NCI-H82 treated with DMSO at 0.1 percent for 48 hours (cell line): ENCODE data around the gene TYW1B.
A peak's percentile ranks its signal among the peaks of the same experiment; 100 is the strongest.
"Not testable (repeated sequence)": the region's sequence is repeated elsewhere in the genome, so short reads cannot be mapped to it uniquely, and the experiment has no call there.

Source experiments
- DNase-seq: peaks from one replicate; lab custom pipeline; 2025; ENCODE audit not compliant: unreplicated experiment; lab: John Stamatoyannopoulos, UW

Gene TYW1B

DNA sequence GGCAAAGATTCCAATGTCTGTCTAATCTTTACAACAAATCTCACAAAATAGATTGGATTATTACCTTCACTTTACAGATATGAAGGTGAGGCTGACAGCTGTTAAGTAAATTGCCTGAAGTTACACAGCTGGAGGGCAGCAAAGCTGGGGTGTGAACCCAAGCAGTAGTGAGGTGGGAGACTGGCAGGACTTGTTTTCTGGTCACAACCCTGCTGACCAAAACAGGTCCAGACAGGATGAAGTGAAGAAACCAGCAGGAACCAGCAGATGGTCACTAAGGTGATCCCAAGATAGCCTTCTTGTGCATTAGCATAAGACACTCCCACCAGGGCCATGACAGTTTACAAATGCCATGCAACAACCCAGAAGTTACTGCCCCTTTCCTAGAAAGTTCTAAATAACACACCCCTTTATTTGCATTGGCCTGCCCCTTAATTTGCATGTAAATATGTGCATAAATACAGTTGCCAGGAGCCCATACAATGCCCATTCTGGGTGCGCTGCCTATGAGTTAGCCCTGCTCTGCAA, 195.2 kb downstream of the TYW1B start:
- DNase-seq, result peak; percentile 25

DNA sequence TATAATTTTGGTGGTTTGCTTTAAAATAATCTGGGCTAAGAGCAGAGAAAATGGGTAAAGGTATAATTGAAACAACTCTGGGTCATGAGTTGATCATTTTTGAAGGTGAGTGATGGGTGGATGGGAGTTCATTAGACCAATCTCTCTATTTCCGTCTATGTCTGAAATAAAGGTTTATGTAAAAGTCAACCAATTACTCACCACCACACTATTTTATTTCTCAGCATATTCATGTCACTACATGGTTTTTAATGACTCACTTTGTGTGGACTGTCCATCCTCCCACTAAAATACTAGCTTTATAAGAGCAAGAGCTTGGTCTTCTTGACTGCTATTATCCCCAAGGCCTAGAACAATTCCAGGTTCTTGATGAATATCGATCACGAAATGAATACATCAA, 199.6 kb downstream of the TYW1B start:
- DNase-seq, result not testable (repeated sequence)

DNA sequence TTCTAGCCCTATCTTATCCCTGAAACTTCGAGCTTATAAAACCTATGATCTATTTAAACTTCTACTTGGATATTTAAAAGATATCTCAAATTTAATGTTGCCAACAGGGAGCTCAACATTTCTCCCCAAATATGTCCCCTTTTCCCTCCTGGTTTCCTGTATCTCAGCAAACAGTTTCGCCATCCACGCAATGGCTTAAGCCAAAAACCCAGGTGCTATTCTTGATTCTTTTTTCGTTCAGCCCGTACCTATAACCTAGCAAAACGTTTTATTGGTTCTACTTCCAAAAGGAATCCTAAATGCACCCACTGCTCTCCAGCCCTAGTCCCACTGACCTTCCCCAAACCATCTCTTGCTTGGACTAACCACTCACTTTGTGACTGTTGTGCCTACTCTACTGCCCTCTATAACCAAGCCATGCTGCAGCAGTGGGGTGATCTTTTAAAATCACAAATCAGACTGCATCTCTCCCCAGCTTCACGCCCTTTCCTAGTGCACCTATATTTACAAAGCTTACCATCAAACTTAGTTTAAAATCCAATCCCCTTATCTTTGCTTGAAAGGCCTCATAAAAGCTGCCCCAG, 201.5 kb downstream of the TYW1B start:
- not testable (repeated sequence) for DNase-seq

DNA sequence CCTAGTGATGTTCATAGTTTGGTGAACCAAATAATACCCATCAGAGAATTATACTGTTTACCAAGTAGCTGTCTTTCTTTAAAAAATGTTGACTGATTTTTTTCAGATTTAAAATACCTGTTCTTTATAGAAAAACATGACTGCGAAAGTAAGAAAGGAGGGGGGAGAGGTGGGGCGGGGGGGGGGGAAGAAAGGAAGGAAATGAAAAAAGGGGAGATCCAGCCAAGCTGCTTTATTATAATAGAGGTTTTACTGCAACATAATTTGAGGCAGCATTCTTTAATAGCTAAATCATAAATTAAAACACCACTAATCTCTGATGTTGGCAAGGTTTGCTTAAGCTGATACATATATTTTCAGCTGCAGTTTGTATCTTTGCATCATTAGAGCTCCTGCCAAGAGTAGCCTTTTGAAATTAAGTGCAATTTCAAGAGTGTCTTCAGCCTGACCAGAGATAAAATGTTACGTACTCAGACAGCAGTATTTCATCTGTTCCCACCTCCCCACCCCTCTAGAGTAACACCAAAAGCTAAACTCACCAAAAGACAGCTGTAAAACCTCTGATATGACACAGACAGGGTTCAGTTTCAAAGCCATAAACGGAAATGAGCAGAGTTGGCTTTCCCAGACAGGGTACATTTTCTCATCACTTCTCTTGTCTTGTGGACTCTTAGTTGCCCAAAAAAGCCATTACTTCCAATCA, 202.1 kb downstream of the TYW1B start:
- DNase-seq, result not testable (repeated sequence)

DNA sequence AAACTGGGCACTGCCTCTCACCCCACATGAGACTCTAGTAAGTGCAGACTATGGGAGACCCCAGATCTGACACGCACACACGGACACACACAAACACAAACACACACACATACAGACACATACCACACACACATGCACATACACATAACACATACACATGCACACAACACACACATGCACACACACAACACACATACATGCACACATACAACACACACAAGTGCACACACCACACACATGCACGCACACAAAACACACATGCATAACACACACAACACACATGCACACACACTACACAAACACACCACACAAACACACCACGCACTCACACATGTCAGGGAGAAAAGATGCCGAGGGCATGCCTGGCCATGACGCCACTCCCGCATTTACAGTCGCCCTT, 205.5 kb downstream of the TYW1B start:
- no peak for DNase-seq

DNA sequence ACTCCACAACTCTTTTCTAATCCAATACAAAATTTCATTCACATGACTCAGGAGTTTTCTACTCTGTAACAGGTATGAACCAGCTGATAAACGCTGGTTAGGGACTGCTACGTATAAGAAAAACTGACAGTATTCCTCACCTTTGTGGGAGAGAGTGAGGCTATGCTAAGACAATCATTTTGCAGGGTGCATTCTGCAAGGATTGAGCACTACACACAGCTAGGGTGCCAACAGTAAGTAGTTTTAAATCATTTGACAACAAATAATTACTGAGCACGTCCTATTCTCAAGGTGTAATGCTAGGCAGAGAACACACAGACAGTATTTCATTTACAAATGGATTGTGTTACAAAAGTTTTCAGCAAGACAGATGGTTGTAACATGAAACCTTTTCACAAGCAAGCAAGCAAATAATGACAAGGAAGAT, 206.2 kb downstream of the TYW1B start:
- DNase-seq, result not testable (repeated sequence)

DNA sequence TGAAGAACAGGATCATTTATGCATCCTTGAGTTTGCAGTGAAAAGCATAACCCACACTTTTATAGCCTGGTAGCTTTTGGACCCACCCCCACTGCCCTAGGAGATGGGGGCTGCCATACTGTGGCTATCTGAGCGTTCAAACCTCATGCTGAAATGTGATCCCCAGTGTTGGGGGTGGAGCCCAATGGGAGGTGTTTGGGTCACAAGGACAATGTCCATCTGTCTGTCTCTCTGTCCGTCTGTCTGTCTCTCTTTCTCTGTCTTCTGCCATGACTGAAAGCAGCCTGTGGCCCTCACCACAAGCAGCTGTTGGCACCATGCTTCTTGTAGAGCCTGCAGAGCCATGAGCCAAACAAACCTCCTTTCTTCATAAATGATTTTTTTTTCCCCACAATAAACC, 207.1 kb downstream of the TYW1B start:
- DNase-seq, result not testable (repeated sequence)

DNA sequence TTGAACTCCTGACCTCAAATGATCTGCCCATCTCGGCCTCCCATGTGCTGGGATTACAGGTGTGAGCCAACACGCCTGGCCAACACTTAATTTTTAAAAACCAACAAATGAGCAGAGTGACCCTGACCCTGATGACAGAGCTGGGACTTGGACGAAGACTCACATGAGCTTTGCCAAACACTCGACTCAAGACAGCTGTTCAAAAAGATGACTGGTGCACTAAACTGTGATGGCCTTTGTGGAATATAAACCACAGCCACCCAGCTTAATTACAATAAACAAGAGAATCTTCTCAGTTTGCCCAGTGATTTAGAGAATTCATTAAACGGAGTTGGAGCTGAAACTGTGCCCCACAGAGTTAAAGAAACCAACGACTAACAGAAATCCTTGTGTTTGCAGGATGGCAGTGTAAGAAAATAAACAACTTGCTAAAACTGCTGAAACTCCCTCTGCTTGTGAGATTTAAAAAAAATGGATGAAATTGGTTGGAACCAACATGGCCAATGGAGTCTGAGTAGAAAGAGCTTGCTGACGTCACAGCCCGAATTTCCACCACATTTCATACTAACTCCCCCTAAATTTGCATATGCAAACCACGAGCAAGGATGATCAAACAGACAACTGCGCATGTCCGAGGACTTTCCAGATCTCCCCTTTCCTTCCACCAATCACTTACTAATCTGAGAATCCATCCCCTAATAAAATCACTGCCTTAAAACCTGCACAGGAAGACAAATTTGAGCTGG, 209.4 kb downstream of the TYW1B start:
- DNase-seq, result not testable (repeated sequence)

DNA sequence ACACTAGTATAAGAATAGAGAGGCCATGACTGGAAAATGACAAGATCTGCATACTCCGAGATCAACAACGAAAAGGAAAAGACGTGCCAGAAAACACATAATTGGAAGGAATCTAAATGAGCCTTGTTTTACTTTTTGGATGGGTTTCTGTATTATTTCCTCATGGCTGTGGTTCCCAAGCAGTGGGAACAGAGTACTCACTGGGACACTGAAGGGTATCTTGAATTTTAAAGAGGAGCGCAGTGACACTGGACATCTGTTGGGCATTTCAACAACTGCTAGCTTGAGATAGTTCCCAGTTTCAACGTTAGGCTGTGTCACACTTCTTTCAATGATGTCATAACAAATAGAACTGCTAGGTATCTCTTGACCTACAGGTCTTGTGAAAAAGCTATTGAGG, 218.2 kb downstream of the TYW1B start:
- not testable (repeated sequence) for DNase-seq

DNA sequence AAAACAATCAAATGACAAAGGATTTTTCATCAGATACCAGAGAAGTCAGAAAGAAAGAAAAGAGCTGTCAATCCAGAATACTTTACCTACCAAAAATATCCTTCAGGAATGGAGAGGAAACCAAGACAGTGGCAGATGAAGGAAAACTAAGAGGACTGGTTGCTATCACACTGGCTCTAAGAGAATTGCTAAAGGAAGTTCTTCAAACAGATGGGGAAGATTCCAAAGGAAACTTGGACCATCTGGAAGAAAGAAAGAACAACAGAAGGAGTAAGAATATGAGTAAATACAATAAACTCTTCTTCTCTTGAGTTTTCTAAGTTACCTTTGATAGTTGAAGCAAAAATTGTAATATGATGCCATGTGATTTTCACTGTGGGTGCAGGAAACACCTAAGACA, 220.0 kb downstream of the TYW1B start:
- DNase-seq, result not testable (repeated sequence)

DNA sequence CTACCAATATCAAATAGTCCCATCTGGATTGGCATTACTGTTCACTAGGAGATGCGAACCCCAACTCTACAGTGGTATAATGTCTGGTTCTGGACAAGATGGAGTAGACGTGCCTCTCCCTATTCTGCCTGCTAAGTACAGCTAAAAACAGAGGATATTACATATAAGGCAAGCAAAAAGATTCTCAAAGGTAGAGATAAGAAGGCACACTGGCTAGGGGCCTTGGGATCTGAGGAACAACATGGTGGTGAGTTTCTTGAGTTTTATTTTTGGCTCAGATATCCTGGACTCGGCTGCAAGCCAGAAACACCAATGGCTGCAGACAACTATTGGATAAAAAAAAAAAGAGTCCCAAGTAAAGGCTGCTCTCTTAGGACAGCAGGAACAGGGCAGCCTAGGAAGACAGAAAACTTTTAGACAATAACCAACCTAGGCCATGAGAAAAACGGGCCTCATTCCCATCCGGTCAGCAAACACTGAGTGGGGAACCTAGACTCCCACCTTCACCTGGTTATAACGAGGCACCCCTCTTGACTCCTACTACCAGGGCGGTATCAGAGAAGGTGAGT, 222.1 kb downstream of the TYW1B start:
- DNase-seq, result not testable (repeated sequence)

DNA sequence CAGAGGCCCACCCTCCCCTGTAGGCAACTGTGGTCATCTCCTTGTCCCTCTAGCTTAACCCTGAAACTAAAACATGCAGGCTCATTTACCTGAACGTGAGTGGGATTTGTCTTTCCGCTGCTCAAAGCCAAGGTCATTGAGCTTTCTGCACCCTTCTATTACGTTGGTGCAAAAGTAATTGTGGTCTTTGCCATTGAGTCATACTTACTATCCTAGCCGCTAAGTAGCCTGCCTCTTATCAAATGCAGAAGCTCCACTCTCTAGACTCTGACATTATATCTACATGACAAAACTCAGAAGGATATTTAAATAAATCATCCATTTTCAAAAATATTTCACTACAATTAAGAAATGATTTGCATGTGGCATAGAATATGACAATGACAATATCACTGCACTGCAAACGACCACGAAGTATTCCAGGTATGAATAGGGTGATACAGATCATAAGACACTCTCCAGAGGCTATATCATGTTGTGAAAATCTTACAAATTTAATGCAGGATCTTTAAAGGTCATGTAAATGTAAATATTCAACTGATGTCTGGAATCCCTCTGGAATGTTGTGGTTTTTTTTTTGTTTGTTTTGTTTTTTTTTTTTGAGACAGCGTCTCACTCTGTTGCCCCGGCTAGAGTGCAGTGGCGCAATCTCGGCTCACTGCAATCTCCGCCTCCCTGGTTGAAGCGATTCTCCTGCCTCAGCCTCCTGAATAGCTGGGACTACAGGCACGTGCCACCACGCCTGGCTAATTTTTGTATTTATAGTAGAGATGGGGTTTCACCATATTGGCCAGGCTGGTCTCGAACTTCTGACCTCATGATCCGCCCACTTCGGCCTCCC, 223.0 kb downstream of the TYW1B start:
- not testable (repeated sequence) for DNase-seq

DNA sequence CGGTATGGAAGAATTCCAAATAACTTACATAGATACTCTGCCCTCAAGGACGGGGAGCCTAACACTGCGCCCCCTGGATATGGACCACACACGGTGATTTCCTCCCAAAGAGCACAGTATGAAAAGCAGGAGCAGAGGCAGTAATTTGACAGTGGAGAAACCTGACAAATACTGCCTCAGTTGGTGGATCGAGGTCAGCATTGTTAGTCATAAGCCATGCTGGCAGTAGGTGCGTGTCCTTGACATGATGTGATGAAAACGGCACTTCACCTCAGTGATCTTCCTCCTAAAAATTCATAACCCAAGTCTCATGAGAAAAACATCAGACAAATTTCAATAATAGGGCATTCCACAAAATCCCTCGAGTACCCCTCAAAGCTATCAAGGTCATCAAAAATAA, 224.5 kb downstream of the TYW1B start:
- not testable (repeated sequence) for DNase-seq

DNA sequence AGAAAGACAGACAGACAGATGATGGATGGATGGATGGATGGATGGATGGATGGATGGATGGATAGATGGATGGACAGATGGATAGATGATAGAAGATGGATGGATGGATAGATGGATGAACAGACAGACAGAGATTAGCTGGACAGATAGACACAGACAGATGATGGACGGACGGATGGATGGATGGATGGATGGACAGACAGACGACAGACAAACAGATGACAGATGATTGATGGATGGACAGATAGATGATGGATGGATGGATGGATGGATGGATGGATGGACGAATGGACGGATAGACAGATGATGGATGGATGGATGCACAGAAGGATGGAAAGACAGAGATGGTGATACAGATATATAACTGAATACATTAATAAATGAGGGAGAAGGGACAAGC, 224.9 kb downstream of the TYW1B start:
- DNase-seq, result no peak

DNA sequence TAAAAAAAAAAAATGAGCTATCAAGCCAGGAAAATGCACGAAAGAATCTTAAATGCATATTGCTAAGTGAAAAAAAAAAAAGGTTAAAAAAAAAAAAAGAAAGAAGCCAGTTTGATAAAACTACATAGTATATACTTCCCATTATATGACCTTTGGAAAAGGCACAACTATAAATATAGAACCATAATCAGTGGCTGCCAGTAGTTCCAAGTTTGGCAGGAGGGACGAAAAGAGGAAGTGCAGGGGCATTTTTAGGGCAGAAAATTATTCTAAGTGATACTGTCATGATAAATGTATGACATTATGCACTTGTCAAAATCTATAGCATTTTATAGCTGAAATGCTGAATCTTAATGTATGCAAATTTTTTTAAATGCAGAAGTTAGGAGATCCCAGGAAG, 226.3 kb downstream of the TYW1B start:
- not testable (repeated sequence) for DNase-seq

DNA sequence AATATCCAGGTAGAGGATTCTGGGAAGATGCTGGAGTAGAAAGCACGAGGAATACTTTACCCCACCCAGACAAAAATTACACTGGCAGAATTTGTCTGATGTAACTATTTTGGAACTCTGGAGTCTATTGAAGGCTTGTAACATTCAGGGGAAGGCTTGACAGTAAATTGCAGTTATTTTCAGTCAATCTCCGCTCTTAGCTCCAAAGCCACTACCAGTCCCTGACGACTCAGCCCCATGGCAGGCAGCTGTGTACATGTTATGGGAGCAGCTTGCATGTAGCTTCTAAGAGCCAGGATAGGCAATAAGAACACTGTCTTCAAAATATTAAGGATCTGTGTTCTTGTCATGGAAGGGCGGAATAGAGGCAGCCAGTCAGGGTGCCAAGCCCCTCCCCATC, 238.0 kb downstream of the TYW1B start:
- not testable (repeated sequence) for DNase-seq

DNA sequence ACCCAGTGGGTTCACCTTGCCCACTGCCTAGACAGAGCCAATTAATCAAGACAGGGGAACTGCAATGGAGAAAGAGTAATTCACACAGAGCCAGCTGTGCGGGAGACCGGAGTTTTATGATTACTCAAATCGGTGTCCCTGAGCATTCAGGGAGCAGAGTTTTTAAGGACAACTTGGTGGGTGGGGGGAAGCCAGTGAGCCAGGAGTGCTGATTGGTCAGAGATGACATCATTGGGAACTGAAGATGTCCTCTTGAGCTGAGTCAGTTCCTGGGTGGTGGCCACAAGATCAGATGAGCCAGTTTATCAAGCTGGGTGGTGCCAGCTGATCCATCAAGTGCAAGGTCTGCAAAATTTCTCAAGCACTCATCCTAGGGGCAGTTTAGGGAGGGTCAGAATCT, 240.7 kb downstream of the TYW1B start:
- not testable (repeated sequence) for DNase-seq

DNA sequence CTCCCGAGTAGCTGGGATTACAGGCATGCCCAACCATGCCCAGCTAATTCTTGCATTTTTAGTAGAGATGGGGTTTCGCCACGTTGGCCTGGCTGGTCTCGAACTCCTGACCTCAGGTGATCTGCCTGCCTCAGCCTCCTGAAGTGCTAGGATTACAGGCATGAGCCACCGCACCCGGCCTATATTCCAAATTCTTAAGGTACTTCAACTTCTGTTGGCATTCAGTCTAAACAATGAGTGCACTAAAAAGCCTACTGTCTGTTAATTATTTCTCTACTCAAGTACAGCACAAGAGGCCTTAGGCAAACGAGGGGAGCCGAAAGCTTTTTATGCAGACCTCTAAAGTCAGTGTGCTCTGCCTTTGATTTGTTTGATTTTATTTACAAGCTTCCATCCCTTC, 243.4 kb downstream of the TYW1B start:
- DNase-seq, result not testable (repeated sequence)

DNA sequence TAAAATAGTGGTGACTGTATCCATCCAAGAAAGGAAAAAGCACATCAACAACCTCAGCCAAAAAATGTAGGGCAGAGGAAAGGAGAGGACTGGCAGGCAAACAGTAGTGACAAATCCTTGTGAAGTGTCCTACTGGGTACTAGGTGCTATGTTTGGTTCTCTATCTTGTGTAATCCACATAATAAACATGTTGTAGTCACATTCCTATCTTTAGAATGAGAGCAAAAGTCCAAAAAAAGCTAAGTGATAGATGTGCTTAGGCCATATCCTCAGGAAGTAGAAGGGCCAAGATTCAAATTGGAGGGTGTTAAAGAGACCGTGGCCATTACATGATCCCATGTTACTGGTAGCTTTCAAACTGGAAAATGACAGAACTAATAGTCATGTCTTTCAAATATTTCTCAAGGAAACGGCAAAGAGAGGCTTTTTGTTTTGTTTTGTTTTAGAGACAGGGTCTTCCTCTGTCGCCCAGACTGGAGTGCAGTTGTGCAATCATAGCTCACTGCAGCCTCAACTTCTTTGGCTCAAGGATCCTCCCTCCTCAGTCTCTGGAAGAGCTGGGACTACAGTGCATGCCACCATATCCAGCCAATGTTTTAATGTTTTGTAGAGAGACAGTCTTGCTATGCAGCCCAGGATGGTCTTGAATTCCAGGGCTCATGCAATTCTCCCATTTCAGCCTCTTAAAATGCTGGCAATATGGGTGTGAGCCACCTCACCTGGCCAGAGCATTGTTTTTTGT, 244.2 kb downstream of the TYW1B start:
- DNase-seq, result not testable (repeated sequence)
